GM12872 (cell line): ENCODE results near the gene STN1.

Source experiments
- TF ChIP-seq, protein P1 (sequence below): IDR thresholded peaks from 3 replicates; pipeline ENCODE4 v1.5.1; 2011; ENCODE audit warnings: low read depth, mild to moderate bottlenecking, low read length, moderate library complexity; ENCODE audit not compliant: insufficient read depth

The STN1 gene

DNA sequence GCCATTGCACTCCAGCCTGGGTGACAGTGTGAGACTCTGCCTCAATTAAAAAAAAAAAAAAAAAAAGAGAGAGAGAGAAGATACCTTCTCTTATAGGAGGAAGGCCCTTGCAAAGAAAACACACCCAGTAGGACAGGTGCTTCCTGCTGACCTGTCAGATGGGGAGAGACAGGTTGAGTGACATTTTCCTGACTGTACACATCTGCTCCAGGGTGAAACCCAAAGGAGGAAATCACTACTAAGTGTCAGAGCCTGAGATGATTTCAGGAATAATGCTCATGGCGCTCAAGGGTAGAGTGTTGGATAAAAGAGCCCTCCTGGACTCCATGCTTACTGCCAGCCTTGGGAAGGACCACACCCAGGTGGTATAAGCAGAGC lies 1.7 kb upstream of the STN1 start:
- TF ChIP-seq, protein P1, sequence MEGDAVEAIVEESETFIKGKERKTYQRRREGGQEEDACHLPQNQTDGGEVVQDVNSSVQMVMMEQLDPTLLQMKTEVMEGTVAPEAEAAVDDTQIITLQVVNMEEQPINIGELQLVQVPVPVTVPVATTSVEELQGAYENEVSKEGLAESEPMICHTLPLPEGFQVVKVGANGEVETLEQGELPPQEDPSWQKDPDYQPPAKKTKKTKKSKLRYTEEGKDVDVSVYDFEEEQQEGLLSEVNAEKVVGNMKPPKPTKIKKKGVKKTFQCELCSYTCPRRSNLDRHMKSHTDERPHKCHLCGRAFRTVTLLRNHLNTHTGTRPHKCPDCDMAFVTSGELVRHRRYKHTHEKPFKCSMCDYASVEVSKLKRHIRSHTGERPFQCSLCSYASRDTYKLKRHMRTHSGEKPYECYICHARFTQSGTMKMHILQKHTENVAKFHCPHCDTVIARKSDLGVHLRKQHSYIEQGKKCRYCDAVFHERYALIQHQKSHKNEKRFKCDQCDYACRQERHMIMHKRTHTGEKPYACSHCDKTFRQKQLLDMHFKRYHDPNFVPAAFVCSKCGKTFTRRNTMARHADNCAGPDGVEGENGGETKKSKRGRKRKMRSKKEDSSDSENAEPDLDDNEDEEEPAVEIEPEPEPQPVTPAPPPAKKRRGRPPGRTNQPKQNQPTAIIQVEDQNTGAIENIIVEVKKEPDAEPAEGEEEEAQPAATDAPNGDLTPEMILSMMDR, result no peak

DNA sequence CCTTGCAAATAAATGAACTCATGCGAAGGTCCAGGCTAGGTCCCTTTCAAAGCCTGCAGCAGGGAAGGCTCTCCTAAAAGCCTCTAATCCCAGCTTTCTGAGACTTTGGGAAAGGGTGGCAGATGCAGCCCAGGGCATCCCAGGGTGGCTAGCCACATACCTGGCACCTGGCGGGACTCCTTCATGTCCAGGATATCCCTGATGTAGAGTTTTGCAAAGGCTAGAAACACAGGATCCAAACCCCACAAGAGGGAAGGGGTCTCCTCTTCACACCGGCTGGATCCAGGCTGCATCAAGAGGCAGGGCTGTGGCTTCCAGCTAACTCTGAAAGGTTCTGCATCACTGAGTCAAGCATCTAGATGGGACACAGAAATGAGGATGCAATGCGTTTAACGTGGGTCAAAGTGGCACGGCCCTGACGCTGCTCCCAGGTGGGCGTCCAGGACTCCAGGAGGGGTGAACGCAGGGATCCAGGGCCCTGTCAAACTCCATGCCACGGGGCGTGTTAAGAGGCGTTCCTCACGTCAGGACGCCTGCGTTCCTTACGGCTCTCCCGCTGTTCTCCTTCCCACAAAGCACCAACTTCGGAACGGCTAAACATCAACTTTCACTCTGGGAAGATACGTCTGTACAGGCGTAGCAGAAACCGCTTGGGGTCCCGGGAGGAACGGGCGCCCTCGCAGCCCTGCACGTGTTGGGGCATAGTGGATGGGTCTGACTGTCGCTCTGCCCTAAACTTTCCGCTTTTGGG lies 507 bp downstream of the STN1 start:
- TF ChIP-seq, protein P1, result no peak

DNA sequence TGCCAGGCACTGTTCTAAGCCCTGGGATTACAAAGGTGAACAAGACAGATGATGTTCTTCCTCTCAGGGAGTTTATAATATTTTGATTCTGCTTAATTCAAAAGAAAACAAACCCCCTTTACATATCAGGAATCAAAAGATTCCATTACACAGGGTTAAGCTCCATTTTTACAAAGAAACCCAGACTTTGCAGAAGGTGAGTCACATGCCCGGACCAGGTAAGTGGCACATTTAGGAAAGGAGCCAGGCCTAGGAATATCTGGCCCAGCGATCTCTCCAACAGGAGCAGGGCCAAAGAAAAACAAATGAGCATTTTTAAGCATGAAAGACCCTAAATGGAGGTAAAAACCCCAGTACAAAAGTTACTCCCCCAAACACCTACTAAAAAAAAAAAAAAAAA lies 1.1 kb downstream of the STN1 start:
- TF ChIP-seq, protein P1, result no peak

DNA sequence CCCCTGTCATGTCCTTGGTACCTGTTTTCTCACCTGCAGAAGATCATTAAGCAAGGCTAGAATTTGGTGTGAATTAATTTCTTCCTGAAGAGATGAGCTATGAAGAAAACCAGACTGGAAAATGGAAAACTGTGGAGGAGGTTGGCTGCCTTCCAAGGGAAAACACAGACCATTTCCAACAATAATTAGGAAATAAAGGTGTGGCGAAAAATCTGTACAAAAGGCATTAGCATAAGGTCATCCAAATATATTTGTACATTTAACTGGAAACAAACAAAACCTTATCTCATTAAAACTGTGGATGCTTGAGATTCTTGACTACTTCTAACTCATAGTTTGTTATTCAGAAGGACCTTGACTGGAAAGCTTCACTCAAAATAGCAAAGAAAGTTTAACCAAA lies 1.7 kb downstream of the STN1 start:
- TF ChIP-seq, protein P1, result no peak

DNA sequence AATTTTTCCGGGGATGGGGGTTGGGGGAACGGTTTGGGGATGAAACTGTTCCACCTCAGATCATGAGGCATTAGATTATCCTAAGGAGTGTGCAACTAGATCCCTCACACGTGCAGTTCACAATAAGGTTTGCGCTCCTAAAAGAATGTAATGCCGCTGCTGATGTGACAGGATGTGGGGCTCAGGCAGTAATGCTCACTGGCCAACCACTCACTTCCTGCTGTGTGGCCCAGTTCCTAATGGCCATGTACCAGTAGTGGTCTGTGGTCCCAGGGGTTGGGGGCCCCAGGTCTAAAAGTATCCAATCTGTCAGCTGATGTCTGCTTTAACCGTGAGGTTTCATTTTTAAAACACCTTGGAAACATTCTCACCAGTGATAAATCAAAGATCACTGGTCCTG lies 2.2 kb downstream of the STN1 start:
- TF ChIP-seq, protein P1, result no peak

DNA sequence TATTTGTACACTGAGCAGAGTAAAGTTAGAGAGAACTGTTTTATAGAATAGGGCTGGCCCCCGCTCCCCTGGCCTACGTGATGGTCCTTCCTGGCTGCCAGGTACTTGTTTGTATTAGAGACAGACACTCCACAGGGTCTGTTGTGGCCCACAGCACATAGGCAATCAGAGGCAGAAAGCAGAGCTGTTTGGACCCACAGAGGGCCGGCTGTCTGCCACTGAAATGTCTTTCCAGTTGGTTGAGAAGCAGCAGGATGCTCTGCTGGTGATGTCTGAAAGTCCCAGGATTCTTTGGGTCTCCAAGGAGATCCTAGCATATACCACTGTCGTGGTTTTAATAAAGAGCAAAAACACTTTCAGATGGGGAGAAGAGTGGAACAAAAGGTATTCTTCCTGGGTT lies 5.2 kb downstream of the STN1 start:
- TF ChIP-seq, protein P1, result no peak

DNA sequence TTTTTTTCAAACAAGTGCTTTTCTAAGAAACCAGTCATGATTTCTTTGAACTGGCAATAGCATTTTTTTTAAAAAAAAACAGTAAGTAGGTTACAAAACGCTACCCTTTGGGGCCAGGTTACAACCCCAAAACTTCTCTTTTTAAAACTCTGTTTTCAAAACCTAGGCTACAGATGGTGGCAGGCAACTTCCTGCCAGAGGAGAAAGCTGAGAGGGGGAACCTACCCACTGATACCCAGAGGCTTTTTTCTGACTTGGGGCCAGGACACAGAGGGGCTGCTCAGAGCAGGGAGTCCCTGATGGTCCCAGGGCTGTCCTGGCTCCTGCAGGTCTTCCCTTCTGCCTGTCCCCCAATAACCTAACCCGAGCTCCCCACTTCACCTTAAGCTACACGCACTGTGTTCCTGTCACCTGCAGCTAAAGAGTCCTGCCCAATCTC lies 6.9 kb downstream of the STN1 start:
- TF ChIP-seq, protein P1, result no peak
